ENCODE results near the gene ATXN3.

Gene ATXN3

GRCh38 chr14:92103363-92103989, 2.9 kb downstream of the ATXN3 start:
- no peaks in the 10 kb centered on the region for H3K9me3 ChIP-seq (ENCODE audit: control insufficient read depth, insufficient read depth, low read length)
- TF ChIP-seq EZH2phosphoT487 (IDR thresholded peaks at IDR 0.05; ENCODE audit: borderline replicate concordance, low read length) (no peak), CTCF (IDR thresholded peaks at IDR 0.05; ENCODE audit: low read depth, low read length, poor library complexity, severe bottlenecking) (no peak)
- H3K4me2 ChIP-seq (ENCODE audit: low read length) = no peak overlapping the region
- H4K20me1 ChIP-seq (ENCODE audit: control insufficient read depth, insufficient read depth, low read depth, low read length) = no peaks in the 10 kb centered on the region
- peaks cover 36% of the 10 kb centered on the region for H3K4me1 ChIP-seq (ENCODE audit: control insufficient read depth, low read length)
- H3K27me3 ChIP-seq (ENCODE audit: control insufficient read depth, low read length) = no peaks in the 10 kb centered on the region
- H3F3A ChIP-seq (ENCODE audit: control insufficient read depth, insufficient read depth) = peaks cover 12% of the 10 kb centered on the region; the same call in 1 of the 2 replicates
- no peaks in the 10 kb centered on the region; the same call in 1 of the 2 replicates for H3K36me3 ChIP-seq (ENCODE audit: control insufficient read depth, low read length)
- no peak overlapping the region for H3K4me3 ChIP-seq (ENCODE audit: low read length)
- H3K9me2 ChIP-seq (replicated peaks; ENCODE audit: control insufficient read depth, low read length) = no peaks in the 10 kb centered on the region
- H3K27ac ChIP-seq (ENCODE audit: low read depth, low read length) = no peak overlapping the region
- H3K79me2 ChIP-seq (ENCODE audit: control insufficient read depth, low read length) = peaks cover 74% of the 10 kb centered on the region

- no peaks in the 10 kb centered on the region for H4K20me1 ChIP-seq (ENCODE audit: control insufficient read depth, insufficient read depth, low read depth, low read length)
- no peaks in the 10 kb centered on the region for H3K9me2 ChIP-seq (replicated peaks; ENCODE audit: control insufficient read depth, low read length)
- H3K36me3 ChIP-seq (ENCODE audit: control insufficient read depth, low read length) = peaks cover 8% of the 10 kb centered on the region
- peaks cover 11% of the 10 kb centered on the region for H3K4me1 ChIP-seq (ENCODE audit: control insufficient read depth, low read length)
- no peaks in the 10 kb centered on the region for H3K27me3 ChIP-seq (ENCODE audit: control insufficient read depth, low read length)
- no peak overlapping the region for H3K4me2 ChIP-seq (ENCODE audit: low read length)
- H3K9me3 ChIP-seq (ENCODE audit: control insufficient read depth, insufficient read depth, low read length) = no peaks in the 10 kb centered on the region
- H3K27ac ChIP-seq (ENCODE audit: low read depth, low read length) = no peak overlapping the region
- H3F3A ChIP-seq (ENCODE audit: control insufficient read depth, insufficient read depth) = 0 out of 2 replicates have a peak, but pooled peaks cover 3% of the 10 kb centered on the region
- TF ChIP-seq CTCF (IDR thresholded peaks at IDR 0.05; ENCODE audit: low read depth, low read length, poor library complexity, severe bottlenecking) = no peak
- no peak for TF ChIP-seq EZH2phosphoT487 (IDR thresholded peaks at IDR 0.05; ENCODE audit: borderline replicate concordance, low read length)
- no peak overlapping the region for H3K4me3 ChIP-seq (ENCODE audit: low read length)
- H3K79me2 ChIP-seq (ENCODE audit: control insufficient read depth, low read length) = peaks cover 69% of the 10 kb centered on the region
Observed at GRCh38 chr14:92099802-92100201, 6.6 kb downstream of the ATXN3 start.

GRCh38 chr14:92093320-92093719, 13.1 kb downstream of the ATXN3 start:
- no peak for TF ChIP-seq EZH2phosphoT487 (IDR thresholded peaks at IDR 0.05; ENCODE audit: borderline replicate concordance, low read length)
- peak; percentile 22 for TF ChIP-seq CTCF (IDR thresholded peaks at IDR 0.05; ENCODE audit: low read depth, low read length, poor library complexity, severe bottlenecking)
- peaks cover 15% of the 10 kb centered on the region; the same call in 1 of the 2 replicates for H3K36me3 ChIP-seq (ENCODE audit: control insufficient read depth, low read length)

More at GRCh38 chr14:92093320-92093719, 13.1 kb downstream of the ATXN3 start:
- H3K27ac ChIP-seq (ENCODE audit: low read depth, low read length) = no peak overlapping the region
- no peaks in the 10 kb centered on the region for H3K9me2 ChIP-seq (replicated peaks; ENCODE audit: control insufficient read depth, low read length)
- H3K27me3 ChIP-seq (ENCODE audit: control insufficient read depth, low read length) = no peaks in the 10 kb centered on the region
- H3K4me1 ChIP-seq (ENCODE audit: control insufficient read depth, low read length) = no peaks in the 10 kb centered on the region
- no peak overlapping the region for H3K4me2 ChIP-seq (ENCODE audit: low read length)
- H3F3A ChIP-seq (ENCODE audit: control insufficient read depth, insufficient read depth) = no peaks in the 10 kb centered on the region
- no peaks in the 10 kb centered on the region for H3K9me3 ChIP-seq (ENCODE audit: control insufficient read depth, insufficient read depth, low read length)
- peaks cover 9% of the 10 kb centered on the region for H3K79me2 ChIP-seq (ENCODE audit: control insufficient read depth, low read length)
- no peak overlapping the region for H3K4me3 ChIP-seq (ENCODE audit: low read length)
- H4K20me1 ChIP-seq (ENCODE audit: control insufficient read depth, insufficient read depth, low read depth, low read length) = no peaks in the 10 kb centered on the region

Measured in DOHH2 (cell line).